Stomach (tissue), 9 donors: ENCODE data around the gene AKAP13. TPM values are rescaled to one million over a fixed set of nuclear protein-coding genes. Genes with fewer than 3 reads are reported as not detected.

Experiments used
- DNase-seq, 2 donors: peaks; one replicate each; pipeline versions ENCODE4 v3.0.0 to v3.0.0-alpha.2; 2013 to 2019
- H3K27ac ChIP-seq, 5 donors: fragments of 200-600 bp in 4 of 5; sonication (generic) in 4 of 5; one replicate each; pipeline ENCODE4 v1.5.1; 2013 to 2019; ENCODE audit warnings: mild to moderate bottlenecking in 1 of 5, moderate library complexity in 1 of 5
- H3K27me3 ChIP-seq, 3 donors: fragments of 200-600 bp; sonication (generic); one replicate each; pipeline ENCODE4 v1.5.1; 2017 to 2019; ENCODE audit warnings: mixed run types in 1 of 3
- H3K36me3 ChIP-seq, 4 donors: fragments of 200-600 bp; sonication (generic); 1 replicate in 3 of 4; 2 replicates in 1 of 4; pipeline ENCODE4 v1.5.1; 2016 to 2019
- H3K4me1 ChIP-seq, 4 donors: fragments of 200-600 bp; sonication (generic); one replicate each; pipeline ENCODE4 v1.5.1; 2016 to 2019
- H3K4me3 ChIP-seq, 4 donors: fragments of 200-600 bp; sonication (generic) in 3 of 4; one replicate each; pipeline ENCODE4 v1.5.1; 2016 to 2019; ENCODE audit warnings: mild to moderate bottlenecking in 1 of 4
- H3K9me3 ChIP-seq, 4 donors: fragments of 200-600 bp; sonication (generic); one replicate each; pipeline ENCODE4 v1.5.1; 2016 to 2019
- EP300 ChIP-seq: sonication (generic); formaldehyde crosslinking; IDR thresholded peaks from one replicate; pipeline ENCODE4 v1.6.1; 2017; ENCODE audit warnings: antibody characterized with exemption
- POLR2A ChIP-seq, 4 donors: fragments of 450-650 bp; IDR thresholded peaks; one replicate each; pipeline ENCODE4 v1.6.1; 2016; ENCODE audit warnings: antibody characterized with exemption in 4 of 4, control low read depth in 2 of 4, mild to moderate bottlenecking in 1 of 4, moderate library complexity in 1 of 4
- POLR2AphosphoS5 ChIP-seq, 3 donors: sonication (generic); formaldehyde crosslinking; IDR thresholded peaks; one replicate each; pipeline ENCODE4 v1.6.1; 2016; ENCODE audit warnings: antibody characterized with exemption in 3 of 3
- WGBS, 5 donors: extraction: QIAGEN DNeasy Blood & Tissue Kit in 3 of 5; methylation state at CpG; one replicate each; pipeline versions ENCODE4 v1.1.5 to v1.1.7; 2013 to 2018; 5-methylcytosine and 5-hydroxymethylcytosine counted together
- intact Hi-C: fragments of 100-400 bp; cut with DNase I; formaldehyde crosslinking; loops from one replicate; pipeline ENCODE4 v1.15.1; 2023; ENCODE audit warnings: low total_unique reads
- polyA plus RNA-seq, 3 donors: library from polyadenylated mRNA; stranded (reverse); fragments of 200-250 nt; gene quantifications; one replicate each; pipeline ENCODE4 v1.2.3, GENCODE V29; 2013
- total RNA-seq, 5 donors: library from RNA; depleted of rRNA; stranded (reverse); fragments of >200 nt; gene quantifications; one replicate each; pipeline versions ENCODE4 v1.1.0 to v1.2.3, GENCODE V29; 2014 to 2016
- TF ChIP-seq, protein P1 (sequence below), 7 experiments: fragments of 450-650 bp in 4 of 7; fragments of 200-600 bp in 3 of 7; sonication (generic) in 3 of 7; IDR thresholded peaks; one replicate each; pipeline ENCODE4 v1.5.1; 2016 to 2019; ENCODE audit warnings: antibody characterized with exemption in 7 of 7, control low read depth in 2 of 7, mild to moderate bottlenecking in 1 of 7
- donor health status: healthy with polysubstance abuse.
- donor health status: Bipolar disorder and iron deficiency.
- donor health status: healthy.

Gene AKAP13
- total and polyA plus RNA-seq, 8 donors = 33.1 to 395 (median 138) TPM

DNA sequence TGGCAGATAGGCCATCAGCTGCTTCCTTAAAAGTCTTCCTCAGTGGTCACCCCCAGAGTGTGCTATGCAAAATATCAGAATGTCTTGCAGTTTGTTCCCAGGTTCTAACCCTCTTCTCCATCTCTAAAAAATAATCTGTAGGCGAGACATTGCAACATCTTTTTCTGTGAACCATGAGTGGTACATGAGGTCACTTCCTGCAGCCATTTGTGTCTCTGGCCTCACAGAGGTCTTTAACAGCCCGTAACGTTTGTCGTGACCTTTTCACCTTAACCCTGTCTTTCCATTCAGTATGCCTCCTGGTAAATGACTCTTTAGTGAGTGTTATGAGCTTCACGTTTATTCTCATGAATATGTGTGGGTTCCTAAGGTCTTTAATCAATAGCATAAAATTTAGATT is 269.0 kb downstream of the AKAP13 start:
- Histone ChIP-seq H3K36me3 (peaks cover 14 to 75% (median 53%) of the 10 kb centered on the region in 4 donors), H3K27ac (peak overlapping the region; percentile 45 to 66 (median 59)), H3K4me1 (peaks cover 17 to 43% (median 24%) of the 10 kb centered on the region in 4 donors), H3K27me3 (no peaks in the 10 kb centered on the region), H3K9me3 (no peaks in the 10 kb centered on the region), H3K4me3 (no peak overlapping the region)
- WGBS, 5 donors = 26 to 38% (median 34%) methylated on average over 5 of the region's 5 CpGs
- no peak for TF ChIP-seq POLR2A (IDR thresholded peaks at IDR 0.05)
- TF ChIP-seq POLR2AphosphoS5 (IDR thresholded peaks at IDR 0.05) = peak in 1 of 3 donors; percentile 59
- intact Hi-C loops = no loop called here
- peak in 1 of 2 donors; percentile 57 for DNase-seq

DNA sequence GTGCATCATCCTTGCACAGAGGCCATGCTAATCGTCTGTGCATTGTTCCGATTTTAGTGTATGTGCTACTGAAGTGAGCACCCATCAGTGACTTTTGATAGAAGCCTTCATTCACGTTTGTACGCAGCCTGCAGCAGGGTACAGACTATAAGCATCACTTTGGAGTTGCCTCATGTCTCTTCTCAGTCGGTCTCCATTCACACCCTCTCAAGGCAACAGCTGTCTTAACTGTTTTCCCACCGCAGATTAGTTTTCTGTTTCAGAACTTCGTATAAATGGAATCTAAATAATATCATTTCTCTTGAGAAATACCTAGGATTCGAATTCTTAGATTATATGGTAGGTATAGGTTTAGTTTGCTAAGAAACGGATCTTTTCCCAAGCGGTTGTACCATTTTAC is 271.1 kb downstream of the AKAP13 start:
- intact Hi-C loops = no loop called here
- H3K9me3 ChIP-seq = no peaks in the 10 kb centered on the region
- no peaks in the 10 kb centered on the region for H3K27me3 ChIP-seq
- no peak overlapping the region for H3K27ac ChIP-seq
- 87 to 92% (median 89%) methylated on average over 10 of the region's 10 CpGs for WGBS, 5 donors
- H3K4me3 ChIP-seq = no peak overlapping the region
- H3K36me3 ChIP-seq = peaks cover 26 to 78% (median 58%) of the 10 kb centered on the region in 4 donors
- TF ChIP-seq POLR2A (IDR thresholded peaks at IDR 0.05) (no peak), POLR2AphosphoS5 (IDR thresholded peaks at IDR 0.05) (no peak), EP300 (no peak)
- TF ChIP-seq, protein P1, sequence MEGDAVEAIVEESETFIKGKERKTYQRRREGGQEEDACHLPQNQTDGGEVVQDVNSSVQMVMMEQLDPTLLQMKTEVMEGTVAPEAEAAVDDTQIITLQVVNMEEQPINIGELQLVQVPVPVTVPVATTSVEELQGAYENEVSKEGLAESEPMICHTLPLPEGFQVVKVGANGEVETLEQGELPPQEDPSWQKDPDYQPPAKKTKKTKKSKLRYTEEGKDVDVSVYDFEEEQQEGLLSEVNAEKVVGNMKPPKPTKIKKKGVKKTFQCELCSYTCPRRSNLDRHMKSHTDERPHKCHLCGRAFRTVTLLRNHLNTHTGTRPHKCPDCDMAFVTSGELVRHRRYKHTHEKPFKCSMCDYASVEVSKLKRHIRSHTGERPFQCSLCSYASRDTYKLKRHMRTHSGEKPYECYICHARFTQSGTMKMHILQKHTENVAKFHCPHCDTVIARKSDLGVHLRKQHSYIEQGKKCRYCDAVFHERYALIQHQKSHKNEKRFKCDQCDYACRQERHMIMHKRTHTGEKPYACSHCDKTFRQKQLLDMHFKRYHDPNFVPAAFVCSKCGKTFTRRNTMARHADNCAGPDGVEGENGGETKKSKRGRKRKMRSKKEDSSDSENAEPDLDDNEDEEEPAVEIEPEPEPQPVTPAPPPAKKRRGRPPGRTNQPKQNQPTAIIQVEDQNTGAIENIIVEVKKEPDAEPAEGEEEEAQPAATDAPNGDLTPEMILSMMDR (IDR thresholded peaks at IDR 0.05) = no peak
- no peak for DNase-seq
- peaks cover 12 to 23% (median 17%) of the 10 kb centered on the region in 4 donors for H3K4me1 ChIP-seq

DNA sequence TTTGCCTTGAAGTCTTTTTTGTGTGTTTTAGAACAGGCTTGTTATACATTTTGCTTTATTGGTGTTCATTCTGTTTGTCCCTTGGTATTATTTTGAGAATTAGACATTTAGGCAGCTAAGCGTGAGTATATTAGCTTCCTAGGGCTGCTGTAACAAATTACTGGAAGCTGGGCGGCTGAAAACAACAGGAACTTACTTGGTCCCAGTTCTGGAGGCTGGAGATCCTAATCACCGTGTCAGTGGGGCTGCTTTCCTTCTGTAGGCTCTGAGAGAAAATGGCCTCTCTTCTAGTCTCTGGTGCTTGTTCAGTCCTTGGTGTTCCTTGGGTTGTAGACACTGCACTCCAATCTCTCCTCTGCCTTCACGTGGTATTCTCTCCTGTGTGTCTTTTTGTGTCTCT is 272.1 kb downstream of the AKAP13 start:
- no peak overlapping the region for H3K4me3 ChIP-seq
- H3K27ac ChIP-seq = no peak overlapping the region
- no peak for DNase-seq
- no peaks in the 10 kb centered on the region for H3K9me3 ChIP-seq
- no peaks in the 10 kb centered on the region for H3K27me3 ChIP-seq
- peaks cover 12 to 25% (median 15%) of the 10 kb centered on the region in 4 donors for H3K4me1 ChIP-seq
- WGBS, 5 donors = 77 to 89% (median 87%) methylated on average over 4 of the region's 4 CpGs
- intact Hi-C loops = no loop called here
- TF ChIP-seq EP300 (no peak), POLR2A (IDR thresholded peaks at IDR 0.05) (no peak), POLR2AphosphoS5 (IDR thresholded peaks at IDR 0.05) (no peak)
- TF ChIP-seq, protein P1 (IDR thresholded peaks at IDR 0.05) = no peak
- H3K36me3 ChIP-seq = peaks cover 25 to 78% (median 58%) of the 10 kb centered on the region in 4 donors

DNA sequence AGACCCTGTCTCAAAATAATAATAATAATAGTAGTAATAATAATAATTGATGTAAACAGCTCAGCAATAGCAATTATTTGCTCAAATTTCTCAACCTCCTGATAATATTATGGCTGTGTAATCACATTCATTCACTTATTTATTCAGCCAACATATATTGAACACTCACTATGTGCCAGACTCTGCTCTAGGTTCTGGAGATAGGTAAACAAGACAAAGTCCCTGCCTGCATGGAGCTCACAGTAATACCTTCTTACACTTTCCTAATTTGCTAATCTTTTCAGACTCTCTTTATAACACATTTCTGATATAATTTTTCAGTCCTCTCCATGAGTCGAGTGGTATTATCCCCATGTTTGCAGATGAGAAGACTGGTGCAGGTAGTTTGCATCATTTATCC is 276.7 kb downstream of the AKAP13 start:
- no peak overlapping the region for H3K27ac ChIP-seq
- no peak for DNase-seq
- no peaks in the 10 kb centered on the region for H3K27me3 ChIP-seq
- H3K36me3 ChIP-seq = peaks cover 36 to 100% (median 88%) of the 10 kb centered on the region in 4 donors
- H3K9me3 ChIP-seq = no peaks in the 10 kb centered on the region
- peaks cover 0 to 19% (median 0%) of the 10 kb centered on the region in 4 donors for H3K4me1 ChIP-seq
- WGBS, 5 donors = 0 to 40% (median 20%) methylated on average over 1 of the region's 1 CpG
- no peak overlapping the region for H3K4me3 ChIP-seq
- intact Hi-C loops = no loop called here
- TF ChIP-seq, protein P1 (IDR thresholded peaks at IDR 0.05) = no peak
- TF ChIP-seq POLR2A (IDR thresholded peaks at IDR 0.05) = no peak
- TF ChIP-seq POLR2AphosphoS5 (IDR thresholded peaks at IDR 0.05) = no peak
- no peak for TF ChIP-seq EP300

DNA sequence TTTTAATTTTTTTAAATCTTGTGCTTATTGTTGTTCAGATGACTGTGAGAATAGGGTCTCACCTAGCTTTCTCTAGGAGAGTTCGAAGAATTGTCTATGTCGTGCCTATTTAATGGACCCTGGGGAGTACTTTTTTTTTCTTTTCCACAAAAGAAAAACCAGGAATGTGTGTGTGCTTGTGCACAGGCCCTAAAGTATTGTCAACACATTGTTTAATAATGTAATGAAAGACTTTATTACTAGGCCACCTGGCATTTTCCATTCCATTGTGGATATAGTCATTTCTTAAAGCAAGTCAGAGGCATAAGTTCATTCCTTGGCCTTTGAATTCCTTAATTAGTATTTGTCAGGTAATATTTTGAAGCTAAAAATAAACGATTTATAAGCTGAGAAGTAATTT is 278.4 kb downstream of the AKAP13 start:
- intact Hi-C loops = no loop called here
- TF ChIP-seq POLR2A (IDR thresholded peaks at IDR 0.05) (no peak), POLR2AphosphoS5 (IDR thresholded peaks at IDR 0.05) (no peak), EP300 (no peak)
- TF ChIP-seq, protein P1 (IDR thresholded peaks at IDR 0.05) = no peak
- H3K9me3 ChIP-seq = no peaks in the 10 kb centered on the region

More for the DNA sequence above, 278.4 kb downstream of the AKAP13 start:
- WGBS, 5 donors = 90 to 98% (median 93%) methylated on average over 3 of the region's 3 CpGs
- Histone ChIP-seq H3K4me1 (peaks cover 0 to 12% (median 0%) of the 10 kb centered on the region in 4 donors), H3K4me3 (no peak overlapping the region), H3K36me3 (peaks cover 51 to 100% (median 95%) of the 10 kb centered on the region in 4 donors), H3K27ac (no peak overlapping the region), H3K27me3 (no peaks in the 10 kb centered on the region)
- no peak for DNase-seq
